ENCODE measurements around the gene PATL2.

PATL2 gene

DNA sequence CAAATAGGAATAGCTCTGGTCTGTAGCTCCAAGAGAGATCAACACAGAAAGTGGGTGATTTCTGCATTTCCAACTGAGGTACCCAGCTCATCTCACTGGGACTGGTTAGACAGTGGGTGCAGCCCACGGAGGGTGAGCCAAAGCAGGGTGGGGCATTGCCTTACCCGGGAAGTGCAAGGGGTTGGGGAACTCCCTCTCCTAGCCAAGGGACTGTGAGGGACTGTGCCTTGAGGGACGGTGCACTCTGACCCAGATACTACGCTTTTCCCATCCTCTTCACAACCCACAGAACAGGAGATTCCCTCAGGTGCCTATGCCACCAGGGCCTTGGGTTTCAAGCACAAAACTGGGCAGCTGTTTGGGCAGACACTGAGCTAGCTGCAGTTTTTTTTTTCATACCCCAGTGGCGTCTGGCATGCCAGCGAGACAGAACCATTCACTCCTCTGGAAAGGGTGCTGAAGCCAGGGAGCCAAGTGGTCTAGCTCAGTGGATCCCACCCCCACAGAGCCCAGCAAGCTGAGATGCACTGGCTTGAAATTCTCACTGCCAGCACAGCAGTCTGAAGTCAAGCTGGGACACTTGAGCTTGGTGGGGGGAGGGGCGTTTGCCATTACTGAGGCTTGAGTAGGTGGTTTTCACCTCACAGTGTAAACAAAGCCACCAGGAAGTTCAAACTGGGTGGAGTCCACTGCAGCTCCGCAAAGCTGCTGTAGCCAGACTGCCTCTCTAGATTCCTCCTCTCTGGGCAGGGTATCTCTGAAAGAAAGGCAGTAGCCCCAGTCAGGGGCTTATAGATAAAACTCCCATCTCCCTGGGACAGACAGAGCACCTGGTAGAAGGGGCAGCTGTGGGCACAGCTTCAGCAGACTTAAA lies 28.1 kb downstream of the PATL2 start:
- DNase-seq = peak; percentile 5

DNA sequence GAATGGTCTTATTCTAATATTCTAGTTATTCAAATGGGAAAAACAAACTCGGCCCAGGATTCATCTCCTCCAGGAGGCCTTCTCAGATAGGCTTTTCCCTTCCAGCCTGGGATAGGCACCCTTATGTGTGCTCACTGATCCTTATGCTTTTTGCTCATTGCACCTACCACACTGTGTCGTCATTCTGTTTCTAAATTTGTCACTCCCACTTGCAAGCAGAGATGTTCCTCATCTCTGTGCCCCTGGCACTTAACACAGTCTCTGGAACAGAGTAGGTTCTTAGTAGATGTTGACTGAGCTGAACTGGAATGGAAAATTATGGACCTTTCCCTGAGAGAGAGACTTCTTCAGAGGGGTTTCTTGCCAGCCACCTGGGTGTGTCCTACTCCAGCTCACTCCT lies 28.9 kb downstream of the PATL2 start:
- DNase-seq = no peak

DNA sequence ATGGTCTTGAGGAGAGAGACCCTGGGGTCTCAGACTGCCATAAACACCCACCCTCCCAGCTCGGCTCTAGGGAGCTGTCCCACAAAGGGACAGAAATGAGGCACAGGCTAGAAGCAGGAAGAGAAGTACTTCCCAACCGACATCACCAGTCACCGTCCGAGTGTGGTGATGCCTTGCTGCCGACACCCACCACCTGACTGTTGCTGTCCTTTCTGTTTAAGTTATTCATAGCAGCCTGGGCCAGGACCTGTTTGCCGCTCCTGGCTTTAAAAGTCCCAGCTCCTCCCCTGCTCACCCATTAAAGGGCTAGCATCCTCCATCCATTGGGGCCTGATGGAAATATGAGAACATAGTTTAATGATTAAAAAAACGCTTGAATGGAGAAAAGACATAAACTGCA lies 34.4 kb downstream of the PATL2 start:
- no peak for DNase-seq

DNA sequence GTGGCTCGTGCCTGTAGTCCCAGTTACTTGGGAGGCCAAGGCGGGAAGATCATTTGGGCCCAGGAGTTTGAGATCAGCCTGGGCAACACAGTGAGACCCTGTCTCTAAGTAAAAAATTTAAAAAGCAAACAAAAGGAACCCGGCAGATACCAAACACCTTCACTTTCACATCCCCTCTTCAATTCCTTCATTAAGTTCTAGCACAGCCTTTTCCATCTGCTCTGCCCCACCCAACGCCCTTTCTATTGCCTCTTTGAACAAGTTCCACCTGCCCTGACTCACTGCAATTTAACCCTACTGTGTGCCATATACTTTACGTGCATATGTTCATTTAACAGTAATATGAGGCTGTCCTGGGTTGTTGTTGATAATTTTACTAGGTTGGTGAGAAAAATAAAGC lies 35.2 kb downstream of the PATL2 start:
- DNase-seq = no peak

DNA sequence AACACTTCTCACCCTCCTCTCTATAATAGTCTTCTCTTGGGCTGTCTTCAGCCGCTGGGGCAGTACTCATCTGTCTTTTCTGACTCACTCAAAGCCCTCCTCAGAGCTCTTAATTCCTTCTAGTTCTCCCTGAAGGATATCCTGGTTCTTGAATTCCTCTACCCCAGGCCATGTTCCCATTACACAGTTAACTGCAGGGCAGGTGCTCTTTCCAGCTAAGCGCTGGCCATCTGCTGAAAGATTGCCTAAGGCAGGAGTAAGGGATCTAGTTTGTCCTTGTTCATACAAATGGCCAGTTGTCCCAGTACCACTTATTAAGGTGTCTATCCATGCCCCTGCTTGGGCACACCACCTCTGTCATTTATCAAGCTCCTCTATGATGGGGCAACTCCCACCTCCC lies 37.5 kb downstream of the PATL2 start:
- DNase-seq = no peak

DNA sequence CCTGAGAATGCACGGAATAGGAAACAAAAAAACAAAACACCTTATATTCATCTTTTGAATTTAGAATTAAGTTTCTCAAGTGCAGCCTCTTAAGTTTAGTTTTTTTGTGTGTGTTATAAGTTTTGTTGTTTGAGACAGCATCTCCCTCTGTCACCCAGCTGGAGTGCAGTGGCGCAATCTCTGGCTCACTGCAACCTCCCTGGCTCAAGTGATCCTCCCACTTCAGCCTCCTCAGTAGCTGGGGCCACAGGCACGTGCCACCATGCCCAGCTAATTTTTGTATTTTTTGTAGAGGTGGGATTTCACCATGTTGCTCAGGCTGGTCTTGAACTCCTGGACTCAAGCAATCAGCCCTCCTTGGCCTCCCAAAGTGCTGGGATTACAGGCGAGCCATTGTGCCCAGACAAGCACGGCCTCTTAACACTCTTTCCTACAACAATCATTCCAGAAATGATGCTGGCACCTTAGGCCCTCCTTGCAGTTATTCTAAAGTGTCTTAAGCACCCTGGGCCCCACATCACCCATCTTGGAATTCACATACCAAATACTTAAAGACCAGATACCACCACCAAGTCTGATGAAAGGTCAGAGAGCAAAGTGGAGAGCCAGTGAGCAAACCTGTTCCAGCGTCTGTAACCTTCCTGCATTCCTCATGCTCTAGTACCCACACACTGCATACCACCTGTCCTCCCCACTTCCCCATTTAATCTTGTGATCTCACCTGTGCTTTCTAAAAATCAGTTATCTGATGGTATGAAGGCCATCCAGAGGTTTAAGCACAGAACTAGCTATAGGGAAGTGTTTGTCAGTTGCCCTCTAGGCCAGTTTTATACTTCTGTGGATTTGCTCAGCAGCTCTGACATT lies 40.8 kb downstream of the PATL2 start:
- no peak for DNase-seq

DNA sequence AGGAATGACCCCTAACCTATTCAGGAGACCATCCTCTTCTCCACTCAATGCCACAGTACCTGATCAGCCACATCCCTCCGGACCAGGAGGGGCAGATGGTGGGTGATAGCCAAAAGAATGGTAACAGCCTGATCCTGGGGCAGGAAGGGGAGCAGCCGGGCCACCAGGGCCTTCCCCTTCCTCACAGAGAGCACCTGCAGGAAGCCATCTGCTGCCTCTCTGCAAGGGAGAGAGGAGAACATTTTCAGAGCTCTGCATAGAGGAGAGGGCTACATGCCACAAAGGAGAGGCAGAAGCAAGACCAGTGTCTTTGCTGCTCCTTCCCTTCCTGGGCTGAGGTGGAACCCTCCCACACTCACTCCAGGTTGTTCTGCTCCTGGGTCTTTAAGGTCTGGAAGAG lies 42.2 kb downstream of the PATL2 start:
- DNase-seq = no peak

DNA sequence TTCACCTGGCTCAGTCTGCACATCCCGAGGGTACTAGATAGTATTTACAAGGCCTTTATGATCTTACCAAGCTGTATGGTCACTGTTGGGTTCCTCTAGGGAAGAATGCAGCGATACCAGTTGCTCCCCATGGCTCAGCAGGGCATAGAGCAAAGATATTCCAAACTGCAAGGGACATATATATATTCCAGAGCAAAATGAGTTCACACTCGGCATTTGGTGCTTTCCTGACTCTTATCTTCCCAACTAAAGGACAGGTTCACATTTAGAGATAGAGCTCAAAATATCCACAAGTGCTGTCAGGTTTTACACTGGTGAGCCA lies 44.1 kb downstream of the PATL2 start:
- no peak for DNase-seq

DNA sequence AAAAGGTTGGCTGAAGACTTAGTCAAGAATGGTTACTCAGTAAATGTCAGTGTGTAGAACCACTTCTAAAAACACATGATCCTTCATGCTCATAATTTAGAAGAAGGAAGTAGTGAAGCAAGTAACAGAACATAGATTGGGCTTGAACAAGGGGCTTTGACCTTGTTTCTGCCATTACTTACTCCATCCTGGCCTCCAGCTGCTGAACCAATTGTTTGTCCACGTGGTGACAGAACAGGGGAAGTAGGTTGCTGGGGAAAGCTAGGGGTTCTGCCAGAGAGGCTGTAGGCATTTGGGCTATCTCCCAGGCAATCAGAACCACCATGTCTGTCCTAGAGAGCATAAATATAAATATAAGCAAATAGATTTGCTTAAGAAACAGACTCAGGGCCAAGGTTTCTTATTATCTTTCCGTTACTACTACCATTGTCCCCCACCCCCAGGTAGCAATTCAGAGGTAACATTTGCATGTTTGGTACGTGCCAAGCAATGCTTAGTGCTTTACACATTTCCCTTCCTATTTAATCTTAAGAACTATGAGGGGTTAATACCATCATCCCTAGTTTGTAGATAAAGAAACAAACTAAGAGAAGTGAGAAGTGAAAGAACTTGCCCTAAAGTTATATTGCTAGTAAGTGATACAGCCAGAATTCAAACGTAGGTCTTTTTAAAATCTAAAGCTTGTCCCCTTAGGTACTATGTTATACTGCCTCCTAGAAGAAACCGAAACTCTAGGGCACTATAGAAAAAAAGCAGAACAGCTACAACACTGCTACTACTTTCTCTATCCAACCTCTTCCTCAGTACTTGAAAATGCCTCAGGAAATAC lies 44.7 kb downstream of the PATL2 start:
- DNase-seq = no peak

DNA sequence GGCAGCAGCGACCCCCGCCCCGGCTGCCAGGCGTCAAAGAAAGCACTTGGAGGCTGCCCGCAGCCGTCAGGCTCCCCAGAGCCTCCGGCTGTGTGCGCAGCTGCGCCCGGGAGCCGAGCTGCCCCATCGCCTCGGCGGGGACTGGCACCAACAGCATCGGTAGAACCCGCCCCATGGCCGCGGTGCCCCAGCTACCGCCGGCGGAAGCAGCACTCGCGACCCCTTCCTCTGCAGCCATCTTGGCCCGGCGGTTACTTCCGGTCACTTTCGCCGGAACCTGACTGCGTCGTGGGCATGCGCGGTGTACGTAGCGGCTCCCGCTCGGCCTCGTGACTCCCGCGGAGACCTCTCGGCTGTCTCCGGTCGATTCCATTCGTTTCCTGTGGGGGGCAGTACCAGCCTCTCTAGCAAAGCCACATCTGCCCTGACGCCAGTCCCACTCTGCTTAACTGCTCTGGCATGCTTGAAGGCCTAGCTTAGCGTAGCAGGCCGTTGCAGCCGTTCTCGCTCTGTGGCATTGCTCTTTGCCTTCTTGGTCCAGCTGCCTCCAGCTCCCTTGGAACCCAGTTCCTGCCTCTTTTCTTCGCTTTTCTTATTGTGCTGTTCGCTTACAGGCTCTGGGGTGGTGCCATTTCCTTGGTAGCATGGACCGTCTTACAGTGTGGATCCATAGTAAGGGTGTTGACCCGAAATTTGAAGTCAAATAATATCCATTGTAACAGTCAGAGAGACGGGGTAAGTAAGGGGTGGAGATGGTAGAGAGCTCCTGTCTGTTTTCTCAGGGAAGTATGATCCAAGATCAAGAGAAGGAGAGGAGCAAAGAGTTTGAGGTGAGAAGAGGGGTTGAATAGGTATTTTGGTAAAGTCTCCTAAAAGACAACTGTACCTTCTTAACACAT lies 47.5 kb downstream of the PATL2 start, which contains the start of gene SPG11:
TSS of gene SPG11 (minus strand) at position 253 of the 899 bp plus-strand sequence. CDS start at position 238, 15 bp downstream.
- peak; percentile 95 for DNase-seq

DNA sequence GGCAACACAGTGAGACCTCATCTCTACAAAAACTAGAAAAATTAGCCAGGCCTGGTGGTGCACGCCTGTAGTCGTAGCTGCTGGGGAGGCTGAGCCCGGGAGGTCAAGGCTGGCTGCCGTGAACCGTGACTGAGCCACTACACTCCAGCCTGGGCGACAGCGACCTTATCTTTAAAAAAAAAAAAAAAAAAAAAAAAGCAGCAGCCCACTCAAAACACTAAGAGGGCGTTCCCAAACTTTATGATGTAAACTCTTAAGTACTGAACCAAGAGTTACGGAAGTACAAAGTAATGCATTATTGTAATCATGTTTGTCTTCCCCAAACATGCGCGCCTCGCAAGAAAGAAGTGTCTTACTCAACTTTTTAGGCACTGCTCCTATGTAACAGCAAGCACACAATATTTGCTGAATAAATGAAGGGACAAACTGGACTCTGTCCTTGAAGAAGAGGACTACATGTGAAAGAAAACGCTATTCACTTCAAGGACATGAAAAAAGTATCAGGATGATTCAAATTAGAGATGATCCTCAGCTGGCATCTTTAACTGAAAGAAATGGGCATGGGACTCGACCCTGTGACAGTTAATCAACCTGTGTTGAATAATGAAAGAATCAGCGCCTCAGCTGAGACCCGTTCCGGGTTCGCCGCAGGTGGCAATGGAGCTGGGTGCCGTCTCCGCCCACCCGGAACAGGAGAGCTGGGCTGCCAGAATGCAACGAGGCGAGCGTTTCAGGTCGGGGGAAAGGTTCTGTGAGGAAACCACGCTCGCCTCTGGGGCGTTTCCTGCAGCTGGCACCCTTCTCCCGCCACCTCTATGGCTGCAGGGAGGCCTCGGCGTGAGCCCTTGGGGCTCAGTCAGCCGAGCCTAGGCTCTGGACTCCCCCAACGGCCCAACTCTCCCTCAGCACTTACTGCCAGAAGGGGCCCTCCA lies 48.4 kb downstream of the PATL2 start:
- DNase-seq = peak; percentile 30

DNA sequence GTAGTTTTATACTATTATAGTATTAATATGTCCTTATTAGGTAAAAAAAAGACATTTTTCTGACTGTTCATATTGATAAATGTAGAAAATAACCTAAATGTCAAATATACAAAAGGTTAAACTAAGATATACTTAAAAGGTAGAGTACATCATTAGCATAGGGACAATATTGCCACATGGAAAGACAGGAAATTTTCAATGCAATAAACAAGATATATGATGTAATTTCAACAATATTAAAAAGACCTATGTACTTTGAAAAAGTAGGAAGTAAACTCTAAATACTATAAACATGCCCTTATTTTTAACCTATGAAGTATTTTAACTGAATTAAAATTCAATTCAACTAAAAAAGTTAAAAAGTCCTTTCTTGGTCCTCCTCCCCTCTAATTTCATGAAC lies 49.5 kb downstream of the PATL2 start:
- no peak for DNase-seq

DNA sequence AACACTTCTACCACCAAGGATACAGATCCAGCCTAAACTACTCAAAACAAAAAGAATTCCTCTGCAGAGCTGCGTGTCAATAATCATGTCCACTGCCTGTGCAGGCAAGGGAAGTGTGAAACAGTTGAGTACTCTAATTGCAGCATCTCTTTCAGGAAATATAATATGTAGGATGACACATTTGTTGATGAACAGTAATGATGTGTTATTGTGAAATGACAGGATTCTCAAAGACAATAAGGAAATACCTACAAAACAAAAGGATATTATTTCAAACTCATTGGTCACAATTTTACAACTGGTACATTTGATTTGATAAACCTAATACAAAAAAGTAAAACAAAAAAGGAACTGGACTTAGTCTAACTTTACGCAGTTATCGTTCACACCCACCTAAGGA lies 52.1 kb downstream of the PATL2 start:
- no peak for DNase-seq

DNA sequence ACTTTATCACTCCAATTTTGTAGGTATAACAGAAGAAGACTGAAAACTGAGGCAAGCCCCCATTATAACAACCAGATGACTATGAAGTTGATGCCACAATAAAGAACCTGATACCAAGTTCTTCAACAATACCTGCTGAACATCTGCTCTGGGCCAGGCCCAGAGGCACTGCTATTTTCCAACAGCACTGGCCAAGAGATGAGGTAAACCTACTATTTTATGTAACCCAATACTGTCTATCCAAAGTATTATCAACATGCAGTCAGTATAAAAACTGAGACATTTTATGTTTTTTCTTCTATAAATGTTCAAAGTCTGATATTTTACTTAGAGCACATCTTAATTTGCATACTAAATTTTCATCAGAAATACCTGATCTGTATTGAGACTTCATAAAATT lies 53.7 kb downstream of the PATL2 start:
- no peak for DNase-seq

DNA sequence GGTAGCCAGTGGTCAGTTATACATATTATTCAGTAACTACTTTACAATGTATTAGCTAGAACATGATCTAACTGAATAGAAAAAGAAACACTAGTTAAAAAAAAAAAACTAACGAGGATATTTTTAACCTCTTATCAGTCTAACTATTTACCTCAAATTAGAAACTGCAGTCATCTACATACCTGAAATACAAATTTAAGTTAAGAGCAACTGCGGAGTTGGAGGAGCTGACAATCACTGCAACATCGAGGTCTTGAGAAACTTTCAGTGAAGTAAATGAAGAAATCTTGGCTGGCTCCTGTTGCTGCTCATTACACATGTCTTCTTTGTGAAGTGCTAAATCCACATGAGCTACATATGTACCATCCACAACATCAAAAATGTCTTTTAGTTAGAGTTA lies 54.2 kb downstream of the PATL2 start:
- DNase-seq = no peak

DNA sequence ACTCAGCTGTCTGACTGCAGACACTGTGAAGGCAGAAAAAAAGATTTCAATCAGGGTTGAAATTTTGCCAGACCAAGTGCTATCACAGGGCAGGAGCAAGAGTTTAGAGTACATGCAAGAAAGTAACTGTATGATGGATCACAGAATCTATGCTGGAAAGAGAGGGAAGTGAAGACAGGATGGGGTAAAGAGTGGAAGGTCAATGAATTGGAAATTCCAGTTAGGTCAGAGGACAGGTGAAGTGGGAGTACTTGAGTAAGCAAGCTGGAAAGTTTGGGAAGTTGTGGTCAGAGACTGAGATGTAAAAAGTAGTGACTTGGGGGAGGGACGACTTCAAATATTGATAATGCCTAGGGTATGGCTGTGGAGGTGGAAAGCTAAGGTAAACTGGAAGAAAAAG lies 54.8 kb downstream of the PATL2 start:
- no peak for DNase-seq

DNA sequence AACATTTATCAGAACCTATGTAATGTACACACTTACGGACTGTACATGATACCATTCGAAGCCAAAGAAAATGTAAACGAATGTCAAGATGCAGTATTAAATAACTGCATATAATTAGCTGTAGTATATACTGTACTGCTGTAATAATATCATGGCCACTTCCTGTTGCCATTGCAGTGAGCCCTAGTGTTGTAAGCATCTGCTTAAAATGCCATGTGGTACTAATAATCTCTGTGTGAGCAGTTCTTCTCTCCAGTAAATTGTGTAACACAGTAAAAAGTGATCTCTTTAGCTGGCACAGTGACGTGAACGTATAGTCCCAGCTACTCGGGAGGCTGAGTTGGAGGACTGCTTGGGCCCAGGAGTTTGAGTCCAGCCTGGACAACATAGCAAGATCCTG lies 56.3 kb downstream of the PATL2 start:
- DNase-seq = no peak

DNA sequence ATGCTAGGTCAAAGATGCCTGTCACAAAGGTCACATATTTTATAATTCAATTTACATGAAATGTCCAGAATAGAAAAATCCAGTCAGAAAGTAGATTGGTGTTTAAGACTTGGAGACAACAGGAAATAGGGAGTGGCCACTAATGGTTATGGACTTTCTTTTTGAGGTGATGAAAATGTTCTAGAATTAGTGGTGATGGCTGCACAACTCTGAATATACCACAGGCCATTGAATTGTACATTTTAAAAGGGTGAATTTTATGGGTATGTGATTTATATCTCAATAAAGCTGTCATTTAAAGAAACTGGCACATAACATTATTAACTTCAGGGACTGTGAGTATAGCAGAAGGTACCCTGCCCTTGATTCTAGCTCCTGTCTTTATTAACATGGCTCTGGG lies 63.5 kb downstream of the PATL2 start:
- no peak for DNase-seq

DNA sequence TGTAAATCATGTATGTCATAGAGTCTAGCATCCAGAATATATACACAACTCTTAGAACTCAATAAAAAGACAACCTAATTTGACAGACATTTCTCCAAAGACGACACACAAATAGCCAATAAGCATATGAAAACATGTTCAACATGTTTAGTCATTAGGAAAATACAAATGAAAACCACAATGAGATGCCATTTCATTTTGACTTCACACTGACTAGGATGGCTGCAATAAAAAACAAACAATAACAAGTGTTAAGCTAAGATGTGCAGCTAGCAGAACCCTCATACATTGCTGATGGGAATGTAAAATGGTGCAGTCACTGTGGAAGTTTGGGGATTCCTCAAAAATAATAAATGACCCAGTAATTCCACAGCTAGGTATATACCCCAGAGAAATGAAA lies 64.1 kb downstream of the PATL2 start:
- DNase-seq = no peak

DNA sequence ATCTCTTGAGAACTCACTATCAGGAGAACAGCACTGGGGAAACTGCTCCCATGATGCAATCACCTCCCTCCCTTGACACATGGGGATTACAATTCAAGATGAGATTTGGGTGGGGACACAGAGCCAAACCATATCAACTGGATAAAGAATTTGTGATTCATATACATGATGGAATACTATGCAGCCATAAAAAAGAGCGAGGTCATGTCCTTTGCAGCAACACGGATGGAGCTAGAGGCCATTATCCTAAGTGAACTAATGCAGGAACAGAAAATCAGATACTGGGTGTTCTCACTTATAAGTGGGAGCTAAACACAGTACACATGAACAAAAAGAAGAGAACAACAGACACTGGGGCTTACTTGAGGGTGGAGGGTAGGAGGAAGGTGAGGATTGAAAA lies 64.7 kb downstream of the PATL2 start:
- DNase-seq = no peak

DNA sequence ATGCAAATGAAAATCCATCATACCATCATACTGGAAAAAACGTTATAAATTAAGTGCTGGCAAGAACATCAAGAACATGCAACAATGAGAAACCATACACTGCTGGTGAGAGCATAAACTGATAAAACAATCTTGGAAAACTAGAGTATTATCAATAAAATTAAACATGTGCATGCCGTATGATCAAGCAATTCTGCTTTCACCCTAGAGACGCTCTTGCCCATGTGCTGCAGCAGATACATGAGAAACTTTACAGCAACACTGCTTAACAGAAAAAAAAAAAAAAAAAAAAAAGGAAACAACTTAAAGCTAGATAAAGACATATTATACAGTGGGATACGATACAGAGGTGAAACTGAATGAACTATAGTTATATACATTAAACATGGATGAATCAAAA lies 69.5 kb downstream of the PATL2 start:
- DNase-seq = no peak
